ENCODE results near the gene CDX1.

CDX1 gene

GRCh38 chr5:150163547-150164059, 3.0 kb upstream of the CDX1 start:
- DNase-seq = no peak

GRCh38 chr5:150164211-150164980, 2.2 kb upstream of the CDX1 start:
- DNase-seq = no peak

GRCh38 chr5:150166037-150166649, 435 bp upstream of the CDX1 start:
- DNase-seq = no peak

GRCh38 chr5:150167512-150167850, 903 bp downstream of the CDX1 start:
- no peak for DNase-seq

- DNase-seq = no peak
These were observed 1.3 kb downstream of the CDX1 start for GRCh38 chr5:150167908-150168307.

- no peak for DNase-seq
These were observed 2.3 kb downstream of the CDX1 start for GRCh38 chr5:150168864-150169263.

- no peak for DNase-seq
These were observed 5.6 kb downstream of the CDX1 start for GRCh38 chr5:150172145-150172544.

GRCh38 chr5:150172556-150172955, 6.0 kb downstream of the CDX1 start:
- DNase-seq = no peak

- no peak for DNase-seq
These were observed 6.6 kb downstream of the CDX1 start for GRCh38 chr5:150173161-150173560.

GRCh38 chr5:150174285-150174684, 7.7 kb downstream of the CDX1 start:
- no peak for DNase-seq

GRCh38 chr5:150175076-150175475, 8.5 kb downstream of the CDX1 start:
- DNase-seq = no peak

GRCh38 chr5:150175536-150175935, 9.0 kb downstream of the CDX1 start:
- DNase-seq = no peak

- DNase-seq = no peak
These were observed 10.3 kb downstream of the CDX1 start for GRCh38 chr5:150176745-150177477.

- no peak for DNase-seq
These were observed 11.1 kb downstream of the CDX1 start for GRCh38 chr5:150177721-150178120.

GRCh38 chr5:150178262-150178661, 11.7 kb downstream of the CDX1 start:
- DNase-seq = no peak

GRCh38 chr5:150179019-150179620, 12.5 kb downstream of the CDX1 start:
- no peak for DNase-seq

- no peak for DNase-seq
These were observed 13.9 kb downstream of the CDX1 start for GRCh38 chr5:150180241-150181026.

GRCh38 chr5:150181027-150181426, 14.4 kb downstream of the CDX1 start:
- no peak for DNase-seq

- no peak for DNase-seq
These were observed 15.4 kb downstream of the CDX1 start for GRCh38 chr5:150181766-150182545.

GRCh38 chr5:150182774-150183173, 16.2 kb downstream of the CDX1 start:
- no peak for DNase-seq

- no peak for DNase-seq
These were observed 16.9 kb downstream of the CDX1 start for GRCh38 chr5:150183436-150183835.

GRCh38 chr5:150184006-150184405, 17.4 kb downstream of the CDX1 start:
- no peak for DNase-seq
